Measurements from ENCODE around the gene ALK. TPM values are rescaled to one million over a fixed set of nuclear protein-coding genes. Genes with fewer than 3 reads are reported as not detected.

The ALK gene
- total RNA-seq, 4 donors from 2014 or later: 0.08 to 0.40 (median 0.28) TPM

DNA sequence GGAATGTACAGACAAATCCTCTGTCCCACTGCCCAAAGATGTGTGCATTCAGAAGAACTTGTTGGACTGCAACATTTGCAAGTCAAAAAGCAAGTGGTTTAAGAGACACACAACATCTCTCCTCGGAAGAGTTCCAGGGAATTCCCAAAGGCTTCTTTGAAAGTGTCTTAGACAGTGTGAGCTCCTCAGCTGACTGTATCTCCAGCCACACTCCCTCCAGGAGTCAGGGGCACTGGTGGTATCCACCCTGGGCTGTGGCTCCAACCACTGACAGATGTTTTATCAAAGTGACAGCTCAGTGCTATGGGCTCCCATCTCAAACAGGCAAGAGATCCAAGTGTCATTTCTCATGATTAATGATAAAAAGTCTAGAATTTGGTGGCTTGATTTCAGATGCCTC lies 48.5 kb downstream of the ALK start:
- Histone ChIP-seq H3K27ac (no peak overlapping the region), H3K4me3 (replicated peaks in 1 of 3) (no peak overlapping the region), H3K36me3 (no peaks in the 10 kb centered on the region), H3K9me3 (no peaks in the 10 kb centered on the region), H3K4me1 (no peaks in the 10 kb centered on the region), H3K27me3 (no peaks in the 10 kb centered on the region)
- DNase-seq: no peak
- intact Hi-C loops (cut with DNase I): no loop called here
- no peak for TF ChIP-seq POLR2A (IDR thresholded peaks at IDR 0.05)
- 58 to 89% methylated on average over 1 of the region's 1 CpG for WGBS, 2 donors

DNA sequence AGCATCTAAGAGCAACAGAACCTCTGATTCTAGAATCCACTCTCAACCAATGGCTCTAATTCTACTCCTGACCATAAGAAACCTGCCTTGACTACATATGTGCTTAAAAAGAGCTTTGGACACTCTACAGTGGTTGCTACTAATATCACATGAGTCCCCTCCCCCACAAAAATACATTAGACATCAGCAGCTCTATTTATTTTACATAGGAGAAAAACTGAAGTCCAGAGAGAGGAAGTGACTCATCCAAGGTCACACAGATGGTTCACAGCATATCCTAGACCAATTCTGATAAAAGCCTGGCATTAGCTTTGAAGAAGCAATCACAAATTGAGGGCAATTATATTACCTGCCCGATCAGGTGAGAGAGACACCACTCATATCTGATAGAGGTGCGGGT lies 49.8 kb downstream of the ALK start:
- Histone ChIP-seq H3K27me3 (no peaks in the 10 kb centered on the region), H3K9me3 (no peaks in the 10 kb centered on the region), H3K27ac (no peak overlapping the region), H3K4me1 (no peaks in the 10 kb centered on the region), H3K4me3 (replicated peaks in 1 of 3) (no peak overlapping the region), H3K36me3 (no peaks in the 10 kb centered on the region)
- intact Hi-C loops (cut with DNase I): no loop called here
- WGBS, 2 donors: 94 to 97% methylated on average over 2 of the region's 2 CpGs
- TF ChIP-seq POLR2A (IDR thresholded peaks at IDR 0.05) (no peak), CTCF (IDR thresholded peaks at IDR 0.05) (no peak)
- no peak for DNase-seq

GRCh38 chr2:29865512-29865911 lies 55.9 kb downstream of the ALK start:
- H3K36me3 ChIP-seq: no peaks in the 10 kb centered on the region
- no peaks in the 10 kb centered on the region for H3K4me1 ChIP-seq
- TF ChIP-seq POLR2A (IDR thresholded peaks at IDR 0.05) (no peak), CTCF (IDR thresholded peaks at IDR 0.05) (no peak)
- WGBS, 2 donors: 48 to 53% methylated on average over 1 of the region's 1 CpG
- H3K27ac ChIP-seq: no peak overlapping the region
- intact Hi-C loops (cut with DNase I): no loop called here
- no peaks in the 10 kb centered on the region for H3K9me3 ChIP-seq
- no peak overlapping the region for H3K4me3 ChIP-seq (replicated peaks in 1 of 3)
- DNase-seq: no peak
- H3K27me3 ChIP-seq: no peaks in the 10 kb centered on the region

GRCh38 chr2:29864988-29865387 lies 56.4 kb downstream of the ALK start:
- no peaks in the 10 kb centered on the region for H3K36me3 ChIP-seq
- no peak overlapping the region for H3K27ac ChIP-seq
- no peaks in the 10 kb centered on the region for H3K4me1 ChIP-seq
- DNase-seq: no peak
- H3K27me3 ChIP-seq: no peaks in the 10 kb centered on the region
- no peak overlapping the region for H3K4me3 ChIP-seq (replicated peaks in 1 of 3)
- H3K9me3 ChIP-seq: no peaks in the 10 kb centered on the region
- TF ChIP-seq POLR2A (IDR thresholded peaks at IDR 0.05) (no peak), CTCF (IDR thresholded peaks at IDR 0.05) (no peak)
- 0% methylated on average over 1 of the region's 1 CpG for WGBS, 2 donors
- intact Hi-C loops (cut with DNase I): no loop called here

DNA sequence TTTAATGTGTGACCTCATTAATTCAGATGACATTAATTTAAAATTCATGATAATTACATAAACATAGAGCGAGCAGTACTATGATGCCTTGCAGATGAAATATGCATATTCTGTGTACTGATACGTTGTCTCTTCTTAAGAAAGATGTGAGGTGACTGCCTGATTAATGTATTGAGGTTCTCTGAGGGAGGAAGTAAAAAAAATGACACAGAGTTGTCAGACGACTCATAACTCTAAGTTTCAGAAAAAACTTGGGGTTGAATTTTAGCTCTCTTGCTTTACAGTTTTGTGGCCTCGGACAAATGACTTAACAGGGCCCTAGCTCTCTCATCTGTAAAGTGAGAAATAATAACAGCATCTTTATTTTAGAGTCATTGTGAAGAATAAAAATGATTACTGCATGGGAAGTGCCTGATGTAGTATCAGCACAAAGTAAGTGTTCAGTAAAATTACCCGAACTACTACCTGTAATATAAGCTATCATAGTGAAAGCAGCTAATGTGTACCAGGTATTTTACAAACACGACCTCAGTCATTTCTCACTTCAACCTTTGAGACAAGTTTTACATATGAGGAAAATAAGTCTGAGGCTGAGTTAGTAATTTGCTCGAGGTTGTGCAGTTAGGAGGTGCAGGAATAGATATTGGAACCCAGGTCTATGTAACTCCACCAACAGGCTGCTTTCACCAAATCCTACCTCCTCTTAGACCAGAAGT lies 65.3 kb downstream of the ALK start:
- H3K4me1 ChIP-seq: no peaks in the 10 kb centered on the region
- intact Hi-C loops (cut with DNase I): no loop called here
- no peaks in the 10 kb centered on the region for H3K27me3 ChIP-seq
- no peak for TF ChIP-seq POLR2A (IDR thresholded peaks at IDR 0.05)
- TF ChIP-seq CTCF (IDR thresholded peaks at IDR 0.05): no peak
- no peak overlapping the region for H3K27ac ChIP-seq
- WGBS, 2 donors: 87 to 89% methylated on average over 7 of the region's 7 CpGs
- no peak overlapping the region for H3K4me3 ChIP-seq (replicated peaks in 1 of 3)
- DNase-seq: no peak
- H3K9me3 ChIP-seq: no peaks in the 10 kb centered on the region
- H3K36me3 ChIP-seq: no peaks in the 10 kb centered on the region

Data from thyroid gland (tissue), 4 donors.